PC-9 (cell line): Measurements from ENCODE around the gene BRPF1. TPM values are rescaled to one million over a fixed set of nuclear protein-coding genes. Genes with fewer than 3 reads are reported as not detected.

ENCODE experiments used
- BruUV-seq: library from RNA; stranded (reverse); fragments of 400-500 nt; replicated peaks from 2 replicates; lab custom pipeline; 2021; lab: Mats Ljungman, UMichigan
- CTCF ChIA-PET: fragments of 300-600 bp; sonication (Branson Sonifier 250); formaldehyde crosslinking; loops from one replicate; lab custom pipeline; 2022; ENCODE audit warnings: antibody characterized with exemption; lab: Charles Lee
- POLR2A ChIA-PET: fragments of 300-600 bp; sonication (Branson Sonifier 250); formaldehyde crosslinking; loops from one replicate; lab custom pipeline; 2022; ENCODE audit warnings: antibody characterized with exemption; ENCODE audit not compliant: unreplicated experiment; lab: Charles Lee
- DNase-seq, 2 experiments: peaks; one replicate each; pipeline versions ENCODE4 v3.0.0 to v3.0.0-alpha.2; 2015 to 2022; ENCODE audit warnings: mixed read lengths in 1 of 2
- H2AFZ ChIP-seq: fragments of 200-600 bp; sonication (generic); 2 replicates; pipeline ENCODE4 v1.8.1; 2017; ENCODE audit warnings: antibody characterized with exemption
- H3F3A ChIP-seq: fragments of 200-600 bp; sonication (generic); 2 replicates; pipeline ENCODE4 v1.8.1; 2017; ENCODE audit warnings: antibody characterized with exemption, mild to moderate bottlenecking, low read depth; ENCODE audit not compliant: insufficient read depth
- H3K27ac ChIP-seq: fragments of 200-600 bp; sonication (generic); 2 replicates; pipeline ENCODE4 v1.6.1; 2016; ENCODE audit warnings: mixed run types
- H3K27me3 ChIP-seq: fragments of 200-600 bp; sonication (generic); 2 replicates; pipeline ENCODE4 v1.6.1; 2016; ENCODE audit warnings: low read depth, mixed run types; ENCODE audit not compliant: insufficient read depth
- H3K36me3 ChIP-seq: fragments of 200-600 bp; sonication (generic); 2 replicates; pipeline ENCODE4 v1.6.1; 2016; ENCODE audit warnings: low read depth, mixed run types
- H3K4me1 ChIP-seq: fragments of 200-600 bp; sonication (generic); replicated peaks from 2 replicates; pipeline ENCODE4 v1.6.1; 2016; ENCODE audit warnings: mixed run types; ENCODE audit not compliant: insufficient read depth
- H3K4me2 ChIP-seq: fragments of 200-600 bp; sonication (generic); 2 replicates; pipeline ENCODE4 v1.6.1; 2017; ENCODE audit warnings: mixed run types
- H3K4me3 ChIP-seq: fragments of 200-600 bp; sonication (generic); 2 replicates; pipeline ENCODE4 v1.6.1; 2016; ENCODE audit warnings: mixed run types
- H3K79me2 ChIP-seq: fragments of 200-600 bp; sonication (generic); 2 replicates; pipeline ENCODE4 v1.6.1; 2017; ENCODE audit warnings: low read depth, mixed run types
- H3K9me2 ChIP-seq: fragments of 200-600 bp; sonication (generic); 2 replicates; pipeline ENCODE4 v1.8.1; 2017; ENCODE audit warnings: mild to moderate bottlenecking; ENCODE audit not compliant: insufficient read depth
- H3K9me3 ChIP-seq: fragments of 200-600 bp; sonication (generic); 2 replicates; pipeline ENCODE4 v1.8.1; 2016; ENCODE audit warnings: low read depth; ENCODE audit not compliant: insufficient read depth
- H4K20me1 ChIP-seq: fragments of 200-600 bp; sonication (generic); 2 replicates; pipeline ENCODE4 v1.8.1; 2017; ENCODE audit not compliant: insufficient read depth
- EZH2 ChIP-seq: fragments of 200-600 bp; sonication (generic); IDR thresholded peaks from 2 replicates; pipeline ENCODE4 v1.8.0; 2017; ENCODE audit warnings: antibody characterized with exemption, low read depth
- intact Hi-C: fragments of 100-400 bp; cut with micrococcal nuclease; formaldehyde crosslinking; loops from one replicate; pipeline ENCODE4 v1.10.0; 2022; ENCODE audit not compliant: unreplicated experiment
- total RNA-seq: library from RNA; stranded (reverse); gene quantifications from 2 replicates; pipeline ENCODE4 v1.2.3, GENCODE V29; 2021
- TF ChIP-seq, protein P1 (sequence below): fragments of 200-600 bp; sonication (generic); conservative IDR thresholded peaks from 2 replicates; pipeline ENCODE4 v1.6.1; 2017; ENCODE audit warnings: mixed run types, antibody characterized with exemption, mild to moderate bottlenecking, moderate library complexity

BRPF1 gene
- total RNA-seq, 1 experiment from 2014 or later, result 15.9 TPM

DNA sequence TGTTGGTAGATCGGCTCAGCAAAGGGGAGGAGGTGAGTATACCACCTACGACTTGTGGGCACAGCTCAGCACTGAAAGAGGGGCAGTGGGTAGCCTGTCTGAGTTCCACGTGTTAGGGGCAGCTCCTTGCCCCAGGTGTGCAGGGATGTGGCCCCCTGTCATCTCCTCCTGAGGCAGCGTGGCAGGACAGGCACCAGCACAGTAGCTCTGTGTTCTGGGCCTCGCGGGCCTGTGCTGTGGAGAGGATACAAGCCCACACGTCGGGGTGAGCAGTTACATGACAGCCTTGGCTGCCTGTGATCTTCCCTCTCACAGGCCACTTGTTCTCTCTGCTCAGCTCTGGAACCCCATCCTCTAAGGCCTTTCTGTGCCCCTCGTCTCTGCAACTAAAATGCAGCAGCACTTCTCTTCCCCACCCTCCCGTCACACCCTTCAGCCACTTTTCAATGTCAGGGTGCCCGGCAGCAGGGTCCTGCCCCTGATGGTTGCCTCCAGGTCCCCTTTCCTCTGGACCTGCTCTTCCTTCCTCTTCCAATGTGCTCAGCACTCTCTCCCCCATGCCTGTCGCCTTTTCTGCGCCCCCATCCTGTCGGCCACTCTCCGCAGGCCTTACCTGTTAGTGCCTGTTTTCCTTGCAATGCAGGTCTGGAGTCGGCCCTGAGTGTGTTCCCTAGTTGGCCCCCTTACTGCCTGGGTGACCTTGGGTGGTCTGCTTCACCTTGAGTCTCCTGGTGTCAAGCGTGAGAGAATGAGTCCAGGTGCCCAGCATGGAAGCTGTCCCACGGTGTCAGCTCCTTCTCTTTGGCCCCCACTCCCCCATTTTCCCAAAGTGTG is 46.1 kb upstream of the BRPF1 start:
- no peaks in the 10 kb centered on the region for H3K4me1 ChIP-seq
- TF ChIP-seq EZH2, result no peak
- TF ChIP-seq, protein P1, sequence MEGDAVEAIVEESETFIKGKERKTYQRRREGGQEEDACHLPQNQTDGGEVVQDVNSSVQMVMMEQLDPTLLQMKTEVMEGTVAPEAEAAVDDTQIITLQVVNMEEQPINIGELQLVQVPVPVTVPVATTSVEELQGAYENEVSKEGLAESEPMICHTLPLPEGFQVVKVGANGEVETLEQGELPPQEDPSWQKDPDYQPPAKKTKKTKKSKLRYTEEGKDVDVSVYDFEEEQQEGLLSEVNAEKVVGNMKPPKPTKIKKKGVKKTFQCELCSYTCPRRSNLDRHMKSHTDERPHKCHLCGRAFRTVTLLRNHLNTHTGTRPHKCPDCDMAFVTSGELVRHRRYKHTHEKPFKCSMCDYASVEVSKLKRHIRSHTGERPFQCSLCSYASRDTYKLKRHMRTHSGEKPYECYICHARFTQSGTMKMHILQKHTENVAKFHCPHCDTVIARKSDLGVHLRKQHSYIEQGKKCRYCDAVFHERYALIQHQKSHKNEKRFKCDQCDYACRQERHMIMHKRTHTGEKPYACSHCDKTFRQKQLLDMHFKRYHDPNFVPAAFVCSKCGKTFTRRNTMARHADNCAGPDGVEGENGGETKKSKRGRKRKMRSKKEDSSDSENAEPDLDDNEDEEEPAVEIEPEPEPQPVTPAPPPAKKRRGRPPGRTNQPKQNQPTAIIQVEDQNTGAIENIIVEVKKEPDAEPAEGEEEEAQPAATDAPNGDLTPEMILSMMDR, result no peak
- H3K27ac ChIP-seq, result no peak overlapping the region
- POLR2A ChIA-PET, result no interaction called here
- BruUV-seq, result no TSS peak
- peaks cover 5% of the 10 kb centered on the region; the same call in 1 of the 2 replicates for H3K36me3 ChIP-seq
- no peaks in the 10 kb centered on the region for H3K27me3 ChIP-seq
- H3K9me2 ChIP-seq, result no peaks in the 10 kb centered on the region
- H3K4me2 ChIP-seq, result no peak overlapping the region
- no peaks in the 10 kb centered on the region for H4K20me1 ChIP-seq
- CTCF ChIA-PET, result no interaction called here
- no peak overlapping the region for H2AFZ ChIP-seq
- intact Hi-C loops, result no loop called here
- no peak overlapping the region for H3K4me3 ChIP-seq
- H3K9me3 ChIP-seq, result no peaks in the 10 kb centered on the region
- no peak for DNase-seq
- H3K79me2 ChIP-seq, result no peaks in the 10 kb centered on the region
- no peaks in the 10 kb centered on the region for H3F3A ChIP-seq

DNA sequence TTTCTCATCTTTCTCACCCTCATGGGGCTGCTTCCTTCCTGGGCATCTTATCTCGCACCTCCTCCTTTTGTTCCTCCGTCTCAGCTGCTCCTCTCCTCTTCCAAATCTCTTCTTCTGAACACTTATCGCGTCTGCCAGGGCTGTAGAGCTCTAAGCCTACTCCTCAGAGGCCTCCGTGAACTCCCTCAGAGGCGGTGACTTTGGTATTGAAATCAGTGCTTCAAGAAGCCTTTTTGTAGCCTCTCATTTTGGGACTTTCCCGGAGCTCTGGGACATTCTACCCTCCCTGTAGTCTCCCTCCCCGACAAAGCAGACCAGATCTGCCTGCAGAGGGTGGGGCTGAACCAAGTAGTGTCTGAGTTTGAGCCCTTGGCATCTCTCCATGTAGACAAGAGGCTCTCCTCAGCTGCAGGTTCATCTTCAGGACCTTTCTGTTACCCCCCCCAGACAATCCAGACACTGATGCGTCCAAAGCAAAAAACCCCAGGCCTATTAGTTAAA is 45.4 kb upstream of the BRPF1 start:
- H3K9me3 ChIP-seq, result no peaks in the 10 kb centered on the region
- no peak overlapping the region for H2AFZ ChIP-seq
- H3F3A ChIP-seq, result no peaks in the 10 kb centered on the region
- no peaks in the 10 kb centered on the region for H3K27me3 ChIP-seq
- no peak for DNase-seq
- TF ChIP-seq EZH2, result no peak
- TF ChIP-seq, protein P1, result no peak
- BruUV-seq, result no TSS peak
- no peaks in the 10 kb centered on the region for H4K20me1 ChIP-seq
- peaks cover 5% of the 10 kb centered on the region; the same call in 1 of the 2 replicates for H3K36me3 ChIP-seq
- H3K4me2 ChIP-seq, result no peak overlapping the region
- no peaks in the 10 kb centered on the region for H3K9me2 ChIP-seq
- H3K27ac ChIP-seq, result no peak overlapping the region
- CTCF ChIA-PET, result no interaction called here
- no peak overlapping the region for H3K4me3 ChIP-seq
- no peaks in the 10 kb centered on the region for H3K79me2 ChIP-seq
- H3K4me1 ChIP-seq, result no peaks in the 10 kb centered on the region
- intact Hi-C loops, result no loop called here
- POLR2A ChIA-PET, result no interaction called here

GRCh38 chr3:9686703-9687102 is 44.8 kb upstream of the BRPF1 start:
- TF ChIP-seq, protein P1, result no peak
- no peak for TF ChIP-seq EZH2
- no TSS peak for BruUV-seq
- Histone ChIP-seq H3K9me3 (no peaks in the 10 kb centered on the region), H4K20me1 (no peaks in the 10 kb centered on the region), H3K9me2 (no peaks in the 10 kb centered on the region), H3K4me2 (no peak overlapping the region), H3F3A (no peaks in the 10 kb centered on the region), H2AFZ (no peak overlapping the region), H3K4me3 (no peak overlapping the region), H3K27me3 (no peaks in the 10 kb centered on the region), H3K27ac (no peak overlapping the region), H3K4me1 (no peaks in the 10 kb centered on the region), H3K36me3 (peaks cover 5% of the 10 kb centered on the region; the same call in 1 of the 2 replicates), H3K79me2 (no peaks in the 10 kb centered on the region)
- ChIA-PET POLR2A (no interaction called here), CTCF (no interaction called here)
- no peak for DNase-seq
- intact Hi-C loops, result no loop called here
